SU-DHL-6 (cell line): Measurements from ENCODE around the gene SGSM1.

ENCODE experiments used
- H2AFZ ChIP-seq: fragments of 200-600 bp; sonication (generic); 2 replicates; pipeline ENCODE4 v1.6.1; 2014; ENCODE audit warnings: low read depth, mild to moderate bottlenecking, moderate library complexity, mixed read lengths, antibody characterized with exemption, low read length; ENCODE audit not compliant: severe bottlenecking
- H3F3A ChIP-seq: fragments of 200-600 bp; shearing (Covaris generic); 2 replicates; pipeline ENCODE4 v1.6.0; 2016; ENCODE audit warnings: antibody characterized with exemption, mild to moderate bottlenecking; ENCODE audit not compliant: insufficient read depth
- H3K27ac ChIP-seq: fragments of 200-600 bp; sonication (generic); 2 replicates; pipeline ENCODE4 v1.5.1; 2016; ENCODE audit warnings: low read depth, mild to moderate bottlenecking, low read length, moderate library complexity, mixed read lengths
- H3K27me3 ChIP-seq: fragments of 200-600 bp; sonication (generic), shearing (Covaris generic); 2 replicates; pipeline ENCODE4 v1.6.0; 2014; ENCODE audit warnings: mild to moderate bottlenecking, low read length
- H3K36me3 ChIP-seq: fragments of 200-600 bp; sonication (generic); 2 replicates; pipeline ENCODE4 v1.6.1; 2014; ENCODE audit warnings: mild to moderate bottlenecking, low read length, mixed read lengths
- H3K4me2 ChIP-seq: fragments of 300-600, 200-600 bp; shearing (Covaris generic), sonication (generic); 2 replicates; pipeline ENCODE4 v1.6.0; 2014; ENCODE audit warnings: low read length, low read depth, mild to moderate bottlenecking; ENCODE audit not compliant: poor library complexity, severe bottlenecking
- H3K4me3 ChIP-seq: fragments of 200-600 bp; sonication (generic); 2 replicates; pipeline ENCODE4 v1.5.1; 2014; ENCODE audit warnings: antibody characterized with exemption, low read length, mild to moderate bottlenecking, mixed read lengths; ENCODE audit not compliant: insufficient read depth, poor library complexity, severe bottlenecking
- H3K79me2 ChIP-seq: fragments of 200-600 bp; sonication (generic); 2 replicates; pipeline ENCODE4 v1.6.1; 2014; ENCODE audit warnings: mild to moderate bottlenecking, low read length, moderate library complexity; ENCODE audit not compliant: insufficient read depth
- H3K9ac ChIP-seq: fragments of 200-600 bp; sonication (generic); 2 replicates; pipeline ENCODE4 v1.7.0; 2014; ENCODE audit warnings: mild to moderate bottlenecking, low read length
- H3K9me2 ChIP-seq: fragments of 200-600 bp; sonication (generic); replicated peaks from 2 replicates; pipeline ENCODE4 v1.6.1; 2014; ENCODE audit warnings: low read length; ENCODE audit not compliant: insufficient read depth
- H3K9me3 ChIP-seq: fragments of 200-600 bp; sonication (generic); 2 replicates; pipeline ENCODE4 v1.6.1; 2014; ENCODE audit warnings: low read length, mixed read lengths; ENCODE audit not compliant: insufficient read depth
- H4K20me1 ChIP-seq: fragments of 200-600 bp; sonication (generic); 2 replicates; pipeline ENCODE4 v1.6.1; 2014; ENCODE audit warnings: low read depth, mild to moderate bottlenecking, antibody characterized with exemption, low read length, moderate library complexity, mixed read lengths
- CTCF ChIP-seq: fragments of 200-600 bp; sonication (generic); IDR thresholded peaks from one replicate; pipeline ENCODE4 v1.5.1; 2017; ENCODE audit warnings: antibody characterized with exemption, mild to moderate bottlenecking, low read length, moderate library complexity; ENCODE audit not compliant: insufficient read depth, poor library complexity, severe bottlenecking
- EZH2phosphoT487 ChIP-seq: fragments of 200-600 bp; sonication (generic), shearing (Covaris generic); conservative IDR thresholded peaks from 2 replicates; pipeline ENCODE4 v1.6.1; 2018; ENCODE audit warnings: mild to moderate bottlenecking, antibody characterized with exemption, low read length, moderate library complexity, mixed read lengths

Gene SGSM1

GRCh38 chr22:24975125-24975640 lies 169.2 kb downstream of the SGSM1 start:
- Histone ChIP-seq H3K27me3 (0 out of 2 replicates have a peak, but pooled peaks cover 3% of the 10 kb centered on the region), H3K4me3 (no peak overlapping the region), H3K9ac (no peak overlapping the region), H3K27ac (no peak overlapping the region), H2AFZ (no peak overlapping the region), H4K20me1 (no peaks in the 10 kb centered on the region), H3K4me2 (no peak overlapping the region), H3F3A (no peaks in the 10 kb centered on the region), H3K36me3 (no peaks in the 10 kb centered on the region), H3K9me2 (no peaks in the 10 kb centered on the region), H3K79me2 (no peaks in the 10 kb centered on the region), H3K9me3 (no peaks in the 10 kb centered on the region)
- TF ChIP-seq EZH2phosphoT487 (no peak), CTCF (no peak)

- no peaks in the 10 kb centered on the region for H4K20me1 ChIP-seq
- no peak overlapping the region for H3K4me2 ChIP-seq
- TF ChIP-seq CTCF (no peak), EZH2phosphoT487 (no peak)
- H3K4me3 ChIP-seq, result no peak overlapping the region
- H2AFZ ChIP-seq, result no peak overlapping the region
- H3F3A ChIP-seq, result no peaks in the 10 kb centered on the region
- H3K27me3 ChIP-seq, result 0 out of 2 replicates have a peak, but pooled peaks cover 3% of the 10 kb centered on the region
- no peak overlapping the region for H3K9ac ChIP-seq
- H3K79me2 ChIP-seq, result no peaks in the 10 kb centered on the region
- H3K9me3 ChIP-seq, result no peaks in the 10 kb centered on the region
- H3K27ac ChIP-seq, result no peak overlapping the region
- H3K36me3 ChIP-seq, result no peaks in the 10 kb centered on the region
- H3K9me2 ChIP-seq, result no peaks in the 10 kb centered on the region
Measured at GRCh38 chr22:24975813-24976341, 169.9 kb downstream of the SGSM1 start.

- Histone ChIP-seq H3K79me2 (no peaks in the 10 kb centered on the region), H2AFZ (no peak overlapping the region), H3K9ac (no peak overlapping the region), H3K27ac (no peak overlapping the region), H3K27me3 (0 out of 2 replicates have a peak, but pooled peaks cover under 1% of the 10 kb centered on the region), H3K4me2 (no peak overlapping the region), H3F3A (no peaks in the 10 kb centered on the region), H3K9me2 (no peaks in the 10 kb centered on the region), H3K36me3 (no peaks in the 10 kb centered on the region), H4K20me1 (no peaks in the 10 kb centered on the region), H3K9me3 (no peaks in the 10 kb centered on the region), H3K4me3 (no peak overlapping the region)
- TF ChIP-seq EZH2phosphoT487 (no peak), CTCF (no peak)
Measured at GRCh38 chr22:24976442-24977218, 170.6 kb downstream of the SGSM1 start.
